ENCODE measurements around the gene ANO10.

- no peak for TF ChIP-seq ZNF600 (tag by site-specific recombination; IDR thresholded peaks at IDR 0.05)
- no peak for TF ChIP-seq ZNF404 (tag by site-specific recombination; IDR thresholded peaks at IDR 0.05)
- no peak for TF ChIP-seq ZNF140 (tag by site-specific recombination; IDR thresholded peaks at IDR 0.05)
- no peak for TF ChIP-seq CTCF (tag by site-specific recombination; IDR thresholded peaks at IDR 0.05)
- no peak for TF ChIP-seq AEBP2 (tag by site-specific recombination; IDR thresholded peaks at IDR 0.05; ENCODE audit: borderline replicate concordance)
These were observed 94.9 kb downstream of the ANO10 start for GRCh38 chr3:43526956-43527355.
